Hepatic stellate cell (primary cell): ENCODE data around the gene SETD3.
"Not testable (repeated sequence)": the region's sequence is repeated elsewhere in the genome, so short reads cannot be mapped to it uniquely, and the experiment has no call there.

Source experiments
- DNase-seq: peaks from one replicate; pipeline ENCODE4 v3.0.0; 2011; ENCODE audit warnings: low spot score

Gene SETD3

GRCh38 chr14:99360774-99361595 is 119.7 kb downstream of the SETD3 start:
- no peak for DNase-seq

- no peak for DNase-seq
Observed at GRCh38 chr14:99359906-99360305, 120.8 kb downstream of the SETD3 start.

- DNase-seq, result no peak
Observed at GRCh38 chr14:99357916-99358390, 122.7 kb downstream of the SETD3 start.

- DNase-seq, result no peak
Observed at GRCh38 chr14:99357151-99357915, 123.3 kb downstream of the SETD3 start.

- no peak for DNase-seq
Observed at GRCh38 chr14:99356031-99356608, 124.5 kb downstream of the SETD3 start.

- DNase-seq, result no peak
Observed at GRCh38 chr14:99354166-99354875, 126.3 kb downstream of the SETD3 start.

GRCh38 chr14:99352688-99353280 is 127.9 kb downstream of the SETD3 start:
- no peak for DNase-seq

- no peak for DNase-seq
Observed at GRCh38 chr14:99351166-99352007, 129.3 kb downstream of the SETD3 start.

GRCh38 chr14:99350751-99351150 is 129.9 kb downstream of the SETD3 start:
- no peak for DNase-seq

GRCh38 chr14:99349721-99350495 is 130.8 kb downstream of the SETD3 start:
- DNase-seq, result no peak

GRCh38 chr14:99348816-99349614 is 131.6 kb downstream of the SETD3 start:
- DNase-seq, result no peak

- not testable (repeated sequence) for DNase-seq
Observed at GRCh38 chr14:99348231-99348630, 132.4 kb downstream of the SETD3 start.
